A549 (cell line): ENCODE results near the gene AIG1. TPM values are rescaled to one million over a fixed set of nuclear protein-coding genes. Genes with fewer than 3 reads are reported as not detected.

ENCODE experiments used
- ATAC-seq, 2 experiments: fragments of 200-7000 bp in 1 of 2; fragments of >200 bp in 1 of 2; cut with Nextera tagmentation in 1 of 2; cut with Tn5 transposase in 1 of 2; 3 replicates each; pipeline versions ENCODE4 v1.8.0 to v1.9.1; 2018 to 2020; ENCODE audit warnings: mild to moderate bottlenecking in 1 of 2, moderate library complexity in 1 of 2
- CTCF ChIA-PET: fragments of 300-600 bp; sonication (Branson Sonifier 250); formaldehyde crosslinking; extraction: SDS; loops from one replicate; lab custom pipeline; 2021; ENCODE audit warnings: antibody characterized with exemption, inconsistent platforms; lab: Yijun Ruan, JAX
- POLR2A ChIA-PET: fragments of 350-600 bp; formaldehyde crosslinking; extraction: SDS; loops from one replicate; lab custom pipeline; 2021; ENCODE audit warnings: antibody characterized with exemption, inconsistent platforms; lab: Yijun Ruan, JAX
- DNase-seq, 2 experiments: peaks; one replicate each; pipeline versions ENCODE4 v3.0.0 to v3.0.0-alpha.2; 2011 to 2016; ENCODE audit warnings: low read depth in 1 of 2, low spot score in 1 of 2
- FAIRE-seq: peaks from 2 replicates; lab custom pipeline; 2011; peaks lifted over from hg19 to GRCh38; lab: Jason Lieb, UNC
- H3K27ac ChIP-seq, 2 experiments: fragments of >200 bp; sonication (Bioruptor Twin); formaldehyde crosslinking; 3 replicates each; pipeline ENCODE4 v1.5.1; 2016 to 2017
- H3K4me1 ChIP-seq: fragments of >200 bp; sonication (Bioruptor Twin); formaldehyde crosslinking; 3 replicates; pipeline ENCODE4 v1.6.1; 2016
- H3K4me2 ChIP-seq: fragments of >200 bp; sonication (Bioruptor Twin); formaldehyde crosslinking; 3 replicates; pipeline ENCODE4 v1.6.1; 2016
- H3K4me3 ChIP-seq: fragments of >200 bp; sonication (Bioruptor Twin); formaldehyde crosslinking; 3 replicates; pipeline ENCODE4 v1.5.1; 2016
- H3K9me3 ChIP-seq: fragments of >200 bp; sonication (Bioruptor Twin); formaldehyde crosslinking; 3 replicates; pipeline ENCODE4 v1.6.1; 2016
- CBX2 ChIP-seq: fragments of 200-600 bp; sonication (generic); IDR thresholded peaks from 2 replicates; pipeline ENCODE4 v1.6.1; 2016; ENCODE audit warnings: low read depth, mild to moderate bottlenecking, borderline replicate concordance
- CHD2 ChIP-seq: fragments of 150-350 bp; IDR thresholded peaks from 2 replicates; pipeline ENCODE4 v1.6.1; 2014; ENCODE audit warnings: low read length; ENCODE audit not compliant: partially characterized antibody
- CHD4 ChIP-seq: fragments of 200-600 bp; sonication (generic); IDR thresholded peaks from 2 replicates; pipeline ENCODE4 v1.6.1; 2016; ENCODE audit warnings: antibody characterized with exemption, mild to moderate bottlenecking, borderline replicate concordance
- MAZ ChIP-seq: fragments of 150-350 bp; IDR thresholded peaks from 2 replicates; pipeline ENCODE4 v1.6.1; 2014; ENCODE audit warnings: antibody characterized with exemption, low read depth, low read length, borderline replicate concordance
- NFE2L2 ChIP-seq: fragments of 150-350 bp; conservative IDR thresholded peaks from 2 replicates; pipeline ENCODE4 v1.6.1; 2014; ENCODE audit warnings: low read length
- RFX5 ChIP-seq: fragments of 450-650 bp; IDR thresholded peaks from 2 replicates; pipeline ENCODE4 v1.7.1; 2014; ENCODE audit warnings: antibody characterized with exemption, mild to moderate bottlenecking, moderate library complexity
- SMC3 ChIP-seq: fragments of >200 bp; sonication (Bioruptor Twin); formaldehyde crosslinking; IDR thresholded peaks from 3 replicates; pipeline ENCODE4 v1.6.1; 2018; ENCODE audit warnings: inconsistent platforms
- TFCP2L1 ChIP-seq: fragments of 250-450 bp; sonication (Bioruptor Pico); IDR thresholded peaks from 2 replicates; pipeline ENCODE4 v1.5.0; 2021; ENCODE audit warnings: mild to moderate bottlenecking
- WGBS: methylation state at CpG from one replicate; pipeline ENCODE4 v1.1.6; 2017; ENCODE audit errors: missing lambda C conversion rate; 5-methylcytosine and 5-hydroxymethylcytosine counted together
- polyA plus RNA-seq, 4 experiments: library from polyadenylated mRNA; depleted of rRNA in 3 of 4; stranded (reverse); fragments of >200 nt; fragmentation: RNase III in 1 of 4; extraction: RNeasy Plus Mini Kit Qiagen cat#74134 plus additional on column Dnase treatment in 1 of 4; gene quantifications; 2 replicates in 3 of 4; 3 replicates in 1 of 4; pipeline ENCODE4 v1.2.3, GENCODE V29; 2011 to 2017
- TF ChIP-seq, protein P1 (sequence below): fragments of >200 bp; sonication (Bioruptor Twin); formaldehyde crosslinking; IDR thresholded peaks from 3 replicates; pipeline ENCODE4 v1.6.1; 2016
- TF ChIP-seq, protein P2 (sequence below): fragments of 250-450 bp; sonication (Bioruptor Pico); IDR thresholded peaks from 2 replicates; pipeline ENCODE4 v1.5.0; 2021; ENCODE audit warnings: mild to moderate bottlenecking, moderate library complexity, borderline replicate concordance
- TF ChIP-seq, protein P3 (sequence below): IDR thresholded peaks from 2 replicates; pipeline ENCODE4 v1.6.1; 2012
- TF ChIP-seq, protein P4 (sequence below): fragments of 200-600 bp; sonication (generic); IDR thresholded peaks from 2 replicates; pipeline ENCODE4 v1.6.1; 2016; ENCODE audit warnings: antibody characterized with exemption, mild to moderate bottlenecking, moderate library complexity
- TF ChIP-seq, protein P5 (sequence below): fragments of >200 bp; sonication (Bioruptor Twin); formaldehyde crosslinking; IDR thresholded peaks from 2 replicates; pipeline ENCODE4 v1.6.1; 2016
- TF ChIP-seq, protein P6 (sequence below): fragments of 450-650 bp; IDR thresholded peaks from 2 replicates; pipeline ENCODE4 v1.6.1; 2014; ENCODE audit warnings: antibody characterized with exemption

The AIG1 gene
- polyA plus RNA-seq, 2 of the 4 experiments (the other 2 are of a cell fraction) = 29.5 to 38.3 TPM

DNA sequence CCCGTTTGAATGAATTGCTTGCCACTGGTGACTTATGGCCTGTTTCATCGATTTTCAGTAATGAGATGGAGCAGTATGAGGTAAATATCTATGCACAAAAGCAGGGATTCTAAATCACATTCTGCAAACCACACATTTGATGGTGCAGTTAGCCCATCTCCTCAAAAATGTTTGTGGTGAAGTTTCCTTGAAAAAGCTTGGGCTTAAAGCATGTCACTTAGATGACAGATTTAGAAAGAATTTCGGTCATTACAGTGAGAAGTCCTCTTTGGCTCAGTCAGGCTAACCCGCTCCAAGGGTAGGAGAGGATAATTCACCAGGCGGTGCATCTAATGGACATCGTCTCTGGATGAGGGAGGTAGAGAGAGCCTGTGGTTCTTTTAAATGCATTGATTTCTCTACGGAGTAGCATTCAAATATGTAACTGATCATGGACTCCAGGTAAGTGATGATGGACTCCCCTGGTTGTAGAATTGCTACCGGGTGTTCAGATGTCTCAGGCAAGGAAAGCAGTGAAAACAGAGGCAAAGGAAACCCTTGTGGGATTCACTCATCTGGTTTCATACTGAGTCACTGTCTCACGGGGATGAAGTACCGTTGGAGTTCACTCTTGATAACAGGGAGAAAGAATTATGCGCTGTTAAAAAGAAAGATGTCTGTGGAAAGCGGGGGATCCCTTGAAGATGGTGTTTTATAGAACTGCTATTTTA lies 65.3 kb downstream of the AIG1 start:
- 82% methylated on average over 12 of the region's 12 CpGs for WGBS
- H3K4me2 ChIP-seq = no peak overlapping the region
- FAIRE-seq (no peak), ATAC-seq (no peak), DNase-seq (no peak)
- H3K4me3 ChIP-seq = no peak overlapping the region
- TF ChIP-seq TFCP2L1 (CRISPR knock-in tag) (no peak), MAZ (no peak)
- H3K9me3 ChIP-seq = 0 out of 3 replicates have a peak, but pooled peaks cover 4% of the 10 kb centered on the region
- ChIA-PET CTCF (no interaction called here), POLR2A (no interaction called here)
- no peak overlapping the region for H3K27ac ChIP-seq
- H3K4me1 ChIP-seq = no peaks in the 10 kb centered on the region

DNA sequence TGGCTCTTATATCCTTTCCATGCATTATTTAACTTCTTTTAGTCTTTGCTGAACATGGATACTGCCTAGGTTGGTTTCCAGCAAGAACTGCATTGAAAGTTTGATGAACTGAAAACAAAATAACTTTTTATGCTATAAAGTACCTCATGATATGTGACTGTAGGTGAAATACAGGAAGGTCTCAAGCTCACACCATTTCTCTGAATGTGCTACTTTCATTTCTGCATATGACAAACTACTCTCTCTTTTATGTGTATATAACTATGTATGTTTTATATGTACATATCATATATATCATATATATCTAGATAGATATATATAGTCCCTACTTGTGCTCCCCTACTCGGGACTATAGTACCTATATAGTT lies 65.9 kb downstream of the AIG1 start:
- Histone ChIP-seq H3K9me3 (0 out of 3 replicates have a peak, but pooled peaks cover 4% of the 10 kb centered on the region), H3K4me2 (no peak overlapping the region), H3K27ac (no peak overlapping the region), H3K4me3 (no peak overlapping the region), H3K4me1 (no peaks in the 10 kb centered on the region)
- TF ChIP-seq RFX5 (no peak), CHD2 (no peak), SMC3 (no peak), CHD4 (no peak)
- TF ChIP-seq, protein P1, sequence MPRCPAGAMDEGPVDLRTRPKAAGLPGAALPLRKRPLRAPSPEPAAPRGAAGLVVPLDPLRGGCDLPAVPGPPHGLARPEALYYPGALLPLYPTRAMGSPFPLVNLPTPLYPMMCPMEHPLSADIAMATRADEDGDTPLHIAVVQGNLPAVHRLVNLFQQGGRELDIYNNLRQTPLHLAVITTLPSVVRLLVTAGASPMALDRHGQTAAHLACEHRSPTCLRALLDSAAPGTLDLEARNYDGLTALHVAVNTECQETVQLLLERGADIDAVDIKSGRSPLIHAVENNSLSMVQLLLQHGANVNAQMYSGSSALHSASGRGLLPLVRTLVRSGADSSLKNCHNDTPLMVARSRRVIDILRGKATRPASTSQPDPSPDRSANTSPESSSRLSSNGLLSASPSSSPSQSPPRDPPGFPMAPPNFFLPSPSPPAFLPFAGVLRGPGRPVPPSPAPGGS = no peak
- TF ChIP-seq, protein P2, sequence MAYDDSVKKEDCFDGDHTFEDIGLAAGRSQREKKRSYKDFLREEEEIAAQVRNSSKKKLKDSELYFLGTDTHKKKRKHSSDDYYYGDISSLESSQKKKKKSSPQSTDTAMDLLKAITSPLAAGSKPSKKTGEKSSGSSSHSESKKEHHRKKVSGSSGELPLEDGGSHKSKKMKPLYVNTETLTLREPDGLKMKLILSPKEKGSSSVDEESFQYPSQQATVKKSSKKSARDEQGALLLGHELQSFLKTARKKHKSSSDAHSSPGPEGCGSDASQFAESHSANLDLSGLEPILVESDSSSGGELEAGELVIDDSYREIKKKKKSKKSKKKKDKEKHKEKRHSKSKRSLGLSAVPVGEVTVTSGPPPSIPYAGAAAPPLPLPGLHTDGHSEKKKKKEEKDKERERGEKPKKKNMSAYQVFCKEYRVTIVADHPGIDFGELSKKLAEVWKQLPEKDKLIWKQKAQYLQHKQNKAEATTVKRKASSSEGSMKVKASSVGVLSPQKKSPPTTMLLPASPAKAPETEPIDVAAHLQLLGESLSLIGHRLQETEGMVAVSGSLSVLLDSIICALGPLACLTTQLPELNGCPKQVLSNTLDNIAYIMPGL (CRISPR knock-in tag) = no peak
- TF ChIP-seq, protein P3, sequence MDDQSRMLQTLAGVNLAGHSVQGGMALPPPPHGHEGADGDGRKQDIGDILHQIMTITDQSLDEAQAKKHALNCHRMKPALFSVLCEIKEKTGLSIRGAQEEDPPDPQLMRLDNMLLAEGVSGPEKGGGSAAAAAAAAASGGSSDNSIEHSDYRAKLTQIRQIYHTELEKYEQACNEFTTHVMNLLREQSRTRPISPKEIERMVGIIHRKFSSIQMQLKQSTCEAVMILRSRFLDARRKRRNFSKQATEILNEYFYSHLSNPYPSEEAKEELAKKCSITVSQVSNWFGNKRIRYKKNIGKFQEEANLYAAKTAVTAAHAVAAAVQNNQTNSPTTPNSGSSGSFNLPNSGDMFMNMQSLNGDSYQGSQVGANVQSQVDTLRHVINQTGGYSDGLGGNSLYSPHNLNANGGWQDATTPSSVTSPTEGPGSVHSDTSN = no peak
- DNase-seq (no peak), FAIRE-seq (no peak), ATAC-seq (no peak)
- 88% methylated on average over 1 of the region's 1 CpG for WGBS
- ChIA-PET CTCF (no interaction called here), POLR2A (no interaction called here)

DNA sequence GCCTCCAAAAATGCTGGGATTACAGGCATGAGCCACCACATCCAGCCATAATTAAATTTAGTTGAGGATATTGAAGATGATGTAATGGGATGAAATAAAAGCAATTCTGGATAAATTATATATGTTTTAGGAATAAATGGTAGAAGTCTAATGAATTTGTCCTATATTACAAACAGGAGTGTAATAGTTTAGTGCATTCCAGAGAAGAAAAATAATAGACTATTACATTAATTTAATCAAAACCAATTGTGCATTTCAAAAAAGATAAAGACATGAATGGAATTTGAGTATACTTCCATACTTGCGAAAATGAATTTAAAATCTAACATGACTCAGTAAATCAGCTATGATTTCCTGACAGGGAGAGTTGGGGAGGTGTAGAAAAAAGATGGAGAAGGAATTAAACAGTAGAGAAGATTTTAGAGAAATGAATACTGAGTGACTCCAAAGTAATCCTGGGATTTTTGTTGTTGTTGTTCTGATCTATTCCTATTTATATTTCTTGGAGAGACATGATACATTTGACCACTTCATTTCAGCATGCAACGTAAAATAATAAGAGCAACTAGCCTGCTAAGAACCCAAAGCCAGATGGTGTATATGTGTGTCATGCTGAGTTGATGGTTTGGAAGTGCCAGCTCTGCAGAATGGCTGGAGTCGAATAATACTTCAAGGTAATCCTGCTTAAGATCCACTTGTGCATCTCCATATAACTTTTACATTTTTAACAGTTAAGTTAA lies 67.4 kb downstream of the AIG1 start:
- H3K4me1 ChIP-seq = no peaks in the 10 kb centered on the region
- ATAC-seq (no peak), FAIRE-seq (no peak)
- no peak overlapping the region for H3K4me2 ChIP-seq
- TF ChIP-seq NFE2L2 (no peak), CBX2 (no peak)
- TF ChIP-seq, protein P4, sequence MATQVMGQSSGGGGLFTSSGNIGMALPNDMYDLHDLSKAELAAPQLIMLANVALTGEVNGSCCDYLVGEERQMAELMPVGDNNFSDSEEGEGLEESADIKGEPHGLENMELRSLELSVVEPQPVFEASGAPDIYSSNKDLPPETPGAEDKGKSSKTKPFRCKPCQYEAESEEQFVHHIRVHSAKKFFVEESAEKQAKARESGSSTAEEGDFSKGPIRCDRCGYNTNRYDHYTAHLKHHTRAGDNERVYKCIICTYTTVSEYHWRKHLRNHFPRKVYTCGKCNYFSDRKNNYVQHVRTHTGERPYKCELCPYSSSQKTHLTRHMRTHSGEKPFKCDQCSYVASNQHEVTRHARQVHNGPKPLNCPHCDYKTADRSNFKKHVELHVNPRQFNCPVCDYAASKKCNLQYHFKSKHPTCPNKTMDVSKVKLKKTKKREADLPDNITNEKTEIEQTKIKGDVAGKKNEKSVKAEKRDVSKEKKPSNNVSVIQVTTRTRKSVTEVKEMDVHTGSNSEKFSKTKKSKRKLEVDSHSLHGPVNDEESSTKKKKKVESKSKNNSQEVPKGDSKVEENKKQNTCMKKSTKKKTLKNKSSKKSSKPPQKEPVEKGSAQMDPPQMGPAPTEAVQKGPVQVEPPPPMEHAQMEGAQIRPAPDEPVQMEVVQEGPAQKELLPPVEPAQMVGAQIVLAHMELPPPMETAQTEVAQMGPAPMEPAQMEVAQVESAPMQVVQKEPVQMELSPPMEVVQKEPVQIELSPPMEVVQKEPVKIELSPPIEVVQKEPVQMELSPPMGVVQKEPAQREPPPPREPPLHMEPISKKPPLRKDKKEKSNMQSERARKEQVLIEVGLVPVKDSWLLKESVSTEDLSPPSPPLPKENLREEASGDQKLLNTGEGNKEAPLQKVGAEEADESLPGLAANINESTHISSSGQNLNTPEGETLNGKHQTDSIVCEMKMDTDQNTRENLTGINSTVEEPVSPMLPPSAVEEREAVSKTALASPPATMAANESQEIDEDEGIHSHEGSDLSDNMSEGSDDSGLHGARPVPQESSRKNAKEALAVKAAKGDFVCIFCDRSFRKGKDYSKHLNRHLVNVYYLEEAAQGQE = no peak
- TF ChIP-seq, protein P5, sequence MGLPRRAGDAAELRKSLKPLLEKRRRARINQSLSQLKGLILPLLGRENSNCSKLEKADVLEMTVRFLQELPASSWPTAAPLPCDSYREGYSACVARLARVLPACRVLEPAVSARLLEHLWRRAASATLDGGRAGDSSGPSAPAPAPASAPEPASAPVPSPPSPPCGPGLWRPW = no peak
- TF ChIP-seq, protein P6, sequence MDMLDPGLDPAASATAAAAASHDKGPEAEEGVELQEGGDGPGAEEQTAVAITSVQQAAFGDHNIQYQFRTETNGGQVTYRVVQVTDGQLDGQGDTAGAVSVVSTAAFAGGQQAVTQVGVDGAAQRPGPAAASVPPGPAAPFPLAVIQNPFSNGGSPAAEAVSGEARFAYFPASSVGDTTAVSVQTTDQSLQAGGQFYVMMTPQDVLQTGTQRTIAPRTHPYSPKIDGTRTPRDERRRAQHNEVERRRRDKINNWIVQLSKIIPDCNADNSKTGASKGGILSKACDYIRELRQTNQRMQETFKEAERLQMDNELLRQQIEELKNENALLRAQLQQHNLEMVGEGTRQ = no peak
- TF ChIP-seq, protein P1 = no peak
- TF ChIP-seq, all 56 proteins: peak for 0
- no peak overlapping the region for H3K4me3 ChIP-seq
- WGBS = 55% methylated on average over 3 of the region's 3 CpGs
- DNase-seq = no peak
- CTCF ChIA-PET = interaction anchor here (1.0 kb wide), 1 partner anchor 16 kb away, joined by 3 read pairs; no protein-coding TSS in a partner anchor
- POLR2A ChIA-PET = no interaction called here
- H3K27ac ChIP-seq = no peak overlapping the region
- H3K9me3 ChIP-seq = 0 out of 3 replicates have a peak, but pooled peaks cover 4% of the 10 kb centered on the region
